ENCODE data around the gene SCAMP5. TPM values are rescaled to one million over a fixed set of nuclear protein-coding genes. Genes with fewer than 3 reads are reported as not detected.

The SCAMP5 gene
- total and polyA plus RNA-seq, 3 experiments from 2014 or later = 0.16 to 1.1 (median 0.74) TPM

GRCh38 chr15:74956648-74957475, 38.5 kb upstream of the SCAMP5 start, which contains the start of gene RPP25:
Gene RPP25 (minus strand): TSS chr15:74956772. CDS start chr15:74956583, 189 bp downstream.
- no peak within 1 kb of the TSS for H3K27ac ChIP-seq (ENCODE audit: low read depth, low read length)
- Mint-ChIP-seq H3K27me3 (peaks cover 22 to 36% of the 10 kb centered on the region in 2 donors), H3K9me3 (no peaks in the 10 kb centered on the region), H3K36me3 (no peaks in the 10 kb centered on the region), H3K4me3 (peak within 1 kb of the TSS; percentile 79 to 89 (median 81)), H3K4me1 (peaks cover 16 to 32% (median 20%) of the 10 kb centered on the region in 3 donors), H3K27ac (no peak within 1 kb of the TSS)
- no peaks in the 10 kb centered on the region for H3K36me3 ChIP-seq (ENCODE audit: insufficient read depth, low read length)
- H3K9me3 ChIP-seq (ENCODE audit: low read length) = no peaks in the 10 kb centered on the region
- H3K4me1 ChIP-seq (ENCODE audit: insufficient read depth, low read length) = peaks cover 30% of the 10 kb centered on the region
- ChIA-PET POLR2A (interaction anchor here (0.6 to 1.1 kb wide), 3 partner anchors 11 to 112 kb away, joined by 3 to 6 read pairs (median 5); partner anchors contain the start of gene COX5A), CTCF (interaction anchor here (0.8 to 2.2 kb wide), 7 partner anchors 11 to 584 kb away, joined by 3 to 6 read pairs (median 4); partner anchors contain the start of gene C15orf39)
- H3K27me3 ChIP-seq (ENCODE audit: insufficient read depth, low read length, poor library complexity, severe bottlenecking) = peaks cover 33% of the 10 kb centered on the region
- DNase-seq = peak; percentile 42 to 71 (median 45)
- peak within 1 kb of the TSS; percentile 63 for H3K4me3 ChIP-seq (ENCODE audit: low read length)

DNA sequence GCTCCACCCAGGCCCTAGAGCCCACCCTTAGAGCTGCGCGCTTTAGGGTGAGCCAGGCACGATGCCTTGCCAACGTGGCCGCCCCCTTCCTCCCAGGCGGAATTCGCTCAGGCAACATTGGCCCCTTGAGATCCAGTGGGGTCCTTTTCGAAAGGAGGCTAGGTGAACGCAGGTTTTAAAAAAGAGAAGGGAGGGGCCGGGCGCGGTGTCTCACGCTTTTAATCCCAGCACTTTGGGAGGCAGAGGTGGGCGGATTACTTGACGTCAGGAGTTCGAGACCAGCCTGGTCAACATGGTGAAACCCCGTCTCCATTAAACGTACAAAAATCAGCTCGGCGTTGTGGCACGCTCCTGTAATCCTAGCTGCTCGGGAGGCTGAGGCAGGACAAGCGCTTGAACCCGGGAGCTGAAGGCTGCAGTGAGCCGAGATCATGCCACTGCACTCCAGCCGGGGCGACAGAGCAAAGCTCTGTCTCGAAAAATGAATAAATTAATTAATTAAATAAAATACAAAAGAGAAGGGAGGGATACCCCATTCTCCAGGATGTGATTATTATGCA, 37.8 kb upstream of the SCAMP5 start:
- POLR2A ChIA-PET = interaction anchor here (0.6 to 1.1 kb wide), 3 partner anchors 11 to 113 kb away, joined by 3 to 6 read pairs (median 6); no protein-coding TSS in a partner anchor
- Histone ChIP-seq H3K36me3 (ENCODE audit: insufficient read depth, low read length) (no peaks in the 10 kb centered on the region), H3K9me3 (ENCODE audit: low read length) (no peaks in the 10 kb centered on the region), H3K27ac (ENCODE audit: low read depth, low read length) (no peak overlapping the region), H3K4me1 (ENCODE audit: insufficient read depth, low read length) (peaks cover 30% of the 10 kb centered on the region), H3K27me3 (ENCODE audit: insufficient read depth, low read length, poor library complexity, severe bottlenecking) (peaks cover 33% of the 10 kb centered on the region), H3K4me3 (ENCODE audit: low read length) (peak overlapping the region; percentile 63)
- H3K36me3 Mint-ChIP-seq = no peaks in the 10 kb centered on the region
- no peak for DNase-seq
- H3K9me3 Mint-ChIP-seq = no peaks in the 10 kb centered on the region
- H3K27ac Mint-ChIP-seq = no peak overlapping the region
- H3K27me3 Mint-ChIP-seq = peaks cover 24 to 36% of the 10 kb centered on the region in 2 donors
- CTCF ChIA-PET = interaction anchor here (0.8 to 1.9 kb wide), 5 partner anchors 10 to 585 kb away, joined by 3 to 5 read pairs (median 3); no protein-coding TSS in a partner anchor
- H3K4me3 Mint-ChIP-seq = peak overlapping the region; percentile 70 to 89 (median 81)
- H3K4me1 Mint-ChIP-seq = peaks cover 16 to 32% (median 20%) of the 10 kb centered on the region in 3 donors

- CTCF ChIA-PET = interaction anchor here (1.5 to 2.9 kb wide), 3 partner anchors 8 to 586 kb away, joined by 4 to 17 read pairs (median 5); no protein-coding TSS in a partner anchor
- H3K27me3 ChIP-seq (ENCODE audit: insufficient read depth, low read length, poor library complexity, severe bottlenecking) = peaks cover 33% of the 10 kb centered on the region
- DNase-seq = no peak
- Mint-ChIP-seq H3K36me3 (no peaks in the 10 kb centered on the region), H3K9me3 (no peaks in the 10 kb centered on the region), H3K4me1 (peaks cover 16 to 32% (median 20%) of the 10 kb centered on the region in 3 donors), H3K4me3 (peak overlapping the region; percentile 40 to 89 (median 61)), H3K27me3 (peaks cover 24 to 36% of the 10 kb centered on the region in 2 donors), H3K27ac (peak overlapping the region in 1 of 8 donors; percentile 18)
- H3K27ac ChIP-seq (ENCODE audit: low read depth, low read length) = no peak overlapping the region
- peaks cover 30% of the 10 kb centered on the region for H3K4me1 ChIP-seq (ENCODE audit: insufficient read depth, low read length)
- no peak overlapping the region for H3K4me3 ChIP-seq (ENCODE audit: low read length)
- H3K9me3 ChIP-seq (ENCODE audit: low read length) = no peaks in the 10 kb centered on the region
- no peaks in the 10 kb centered on the region for H3K36me3 ChIP-seq (ENCODE audit: insufficient read depth, low read length)
- POLR2A ChIA-PET = interaction anchor here (0.6 kb wide), 1 partner anchor 396 kb away, joined by 4 read pairs; no protein-coding TSS in a partner anchor
Observed at GRCh38 chr15:74958320-74958907, 36.9 kb upstream of the SCAMP5 start.

DNA sequence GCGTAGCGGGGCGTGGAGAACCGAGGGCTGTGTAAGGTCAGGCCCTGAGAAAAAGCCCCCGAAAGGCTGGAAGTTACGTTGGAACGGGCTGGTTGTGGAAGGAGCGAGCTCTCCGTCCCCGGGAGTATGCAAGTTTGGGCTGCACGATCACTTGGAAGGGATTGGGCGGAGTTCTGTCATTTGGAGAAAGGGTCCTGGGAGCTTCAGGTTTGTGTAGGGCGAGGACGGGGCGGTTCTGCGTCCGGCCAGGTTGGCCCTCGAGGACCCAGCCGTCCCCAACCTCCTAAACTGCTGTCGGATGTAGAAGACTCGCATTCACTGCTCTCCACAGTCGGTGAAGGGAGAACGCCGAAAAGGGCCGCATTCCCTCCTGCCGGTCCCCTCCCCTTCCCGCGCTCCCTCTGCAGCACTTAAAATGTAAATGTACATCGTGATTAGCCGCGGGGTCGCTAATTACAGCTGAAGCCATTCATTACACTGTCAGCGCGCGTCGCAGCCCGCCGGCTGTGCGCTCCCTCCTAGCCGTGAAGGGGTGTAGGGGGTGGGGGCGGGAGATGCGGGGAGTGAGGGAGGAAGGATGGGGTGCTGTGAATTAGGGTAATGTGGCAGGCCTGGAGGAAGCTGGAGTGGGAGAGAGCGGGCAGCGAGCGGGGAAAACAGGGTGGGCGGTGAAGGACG, 36.3 kb upstream of the SCAMP5 start:
- no peaks in the 10 kb centered on the region for H3K36me3 ChIP-seq (ENCODE audit: insufficient read depth, low read length)
- peaks cover 30% of the 10 kb centered on the region for H3K4me1 ChIP-seq (ENCODE audit: insufficient read depth, low read length)
- H3K27ac ChIP-seq (ENCODE audit: low read depth, low read length) = no peak overlapping the region
- POLR2A ChIA-PET = interaction anchor here (0.6 kb wide), 1 partner anchor 395 kb away, joined by 4 read pairs; no protein-coding TSS in a partner anchor
- DNase-seq = no peak
- H3K4me3 ChIP-seq (ENCODE audit: low read length) = no peak overlapping the region
- no peaks in the 10 kb centered on the region for H3K36me3 Mint-ChIP-seq
- H3K27ac Mint-ChIP-seq = peak overlapping the region in 1 of 8 donors; percentile 65
- H3K4me3 Mint-ChIP-seq = peak overlapping the region in 6 of 7 donors; percentile 44 to 84 (median 56)
- no peaks in the 10 kb centered on the region for H3K9me3 ChIP-seq (ENCODE audit: low read length)
- peaks cover 16 to 32% (median 20%) of the 10 kb centered on the region in 3 donors for H3K4me1 Mint-ChIP-seq
- H3K27me3 ChIP-seq (ENCODE audit: insufficient read depth, low read length, poor library complexity, severe bottlenecking) = peaks cover 33% of the 10 kb centered on the region
- CTCF ChIA-PET = interaction anchor here (2.9 kb wide), 1 partner anchor 9 kb away, joined by 17 read pairs; no protein-coding TSS in a partner anchor
- H3K9me3 Mint-ChIP-seq = no peaks in the 10 kb centered on the region
- peaks cover 24 to 36% of the 10 kb centered on the region in 2 donors for H3K27me3 Mint-ChIP-seq

GRCh38 chr15:74959586-74959939, 35.8 kb upstream of the SCAMP5 start:
- no peak for DNase-seq
- Mint-ChIP-seq H3K9me3 (no peaks in the 10 kb centered on the region), H3K4me1 (peaks cover 16 to 32% (median 20%) of the 10 kb centered on the region in 3 donors), H3K36me3 (no peaks in the 10 kb centered on the region), H3K27ac (no peak overlapping the region), H3K27me3 (peaks cover 24 to 36% of the 10 kb centered on the region in 2 donors), H3K4me3 (no peak overlapping the region)
- Histone ChIP-seq H3K9me3 (ENCODE audit: low read length) (no peaks in the 10 kb centered on the region), H3K4me1 (ENCODE audit: insufficient read depth, low read length) (peaks cover 30% of the 10 kb centered on the region), H3K4me3 (ENCODE audit: low read length) (no peak overlapping the region), H3K27me3 (ENCODE audit: insufficient read depth, low read length, poor library complexity, severe bottlenecking) (peaks cover 33% of the 10 kb centered on the region), H3K27ac (ENCODE audit: low read depth, low read length) (no peak overlapping the region), H3K36me3 (ENCODE audit: insufficient read depth, low read length) (no peaks in the 10 kb centered on the region)
- CTCF ChIA-PET = interaction anchor here (2.9 kb wide), 1 partner anchor 9 kb away, joined by 17 read pairs; no protein-coding TSS in a partner anchor
- POLR2A ChIA-PET = no interaction called here

DNA sequence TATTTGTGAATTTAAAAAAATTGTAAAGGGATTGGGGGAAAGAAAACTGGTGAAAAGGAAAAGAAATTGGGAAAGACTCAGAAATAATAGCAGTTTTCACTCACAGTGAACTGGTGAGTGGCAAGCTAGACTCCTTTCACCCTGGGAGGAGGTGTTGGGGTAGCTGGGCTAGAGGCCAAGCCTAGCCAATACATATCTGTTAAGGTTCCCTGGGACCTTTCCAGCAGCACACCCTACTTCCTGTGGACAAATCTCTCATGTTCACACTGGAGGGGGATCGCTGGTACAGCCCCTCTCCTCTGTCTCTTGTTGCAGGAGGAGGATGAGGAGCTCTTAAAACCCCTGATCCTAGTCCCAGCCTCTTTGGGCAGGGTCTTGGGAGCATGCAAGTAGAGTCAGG, 35.1 kb upstream of the SCAMP5 start:
- Mint-ChIP-seq H3K36me3 (no peaks in the 10 kb centered on the region), H3K27ac (no peak overlapping the region), H3K4me3 (no peak overlapping the region), H3K9me3 (no peaks in the 10 kb centered on the region), H3K27me3 (peaks cover 25 to 36% of the 10 kb centered on the region in 2 donors), H3K4me1 (peaks cover 16 to 32% (median 20%) of the 10 kb centered on the region in 3 donors)
- ChIA-PET CTCF (interaction anchor here (1.5 to 2.9 kb wide), 2 partner anchors 10 to 189 kb away, joined by 4 to 17 read pairs; no protein-coding TSS in a partner anchor), POLR2A (no interaction called here)
- Histone ChIP-seq H3K9me3 (ENCODE audit: low read length) (no peaks in the 10 kb centered on the region), H3K4me3 (ENCODE audit: low read length) (no peak overlapping the region), H3K4me1 (ENCODE audit: insufficient read depth, low read length) (peaks cover 27% of the 10 kb centered on the region), H3K27me3 (ENCODE audit: insufficient read depth, low read length, poor library complexity, severe bottlenecking) (peaks cover 33% of the 10 kb centered on the region), H3K36me3 (ENCODE audit: insufficient read depth, low read length) (no peaks in the 10 kb centered on the region), H3K27ac (ENCODE audit: low read depth, low read length) (no peak overlapping the region)
- no peak for DNase-seq

GRCh38 chr15:74960995-74961588, 34.3 kb upstream of the SCAMP5 start:
- Histone ChIP-seq H3K27me3 (ENCODE audit: insufficient read depth, low read length, poor library complexity, severe bottlenecking) (peaks cover 33% of the 10 kb centered on the region), H3K4me3 (ENCODE audit: low read length) (no peak overlapping the region), H3K36me3 (ENCODE audit: insufficient read depth, low read length) (no peaks in the 10 kb centered on the region), H3K27ac (ENCODE audit: low read depth, low read length) (no peak overlapping the region), H3K4me1 (ENCODE audit: insufficient read depth, low read length) (peaks cover 20% of the 10 kb centered on the region), H3K9me3 (ENCODE audit: low read length) (no peaks in the 10 kb centered on the region)
- peaks cover 16 to 24% (median 20%) of the 10 kb centered on the region in 3 donors for H3K4me1 Mint-ChIP-seq
- CTCF ChIA-PET = interaction anchor here (1.5 to 2.9 kb wide), 2 partner anchors 11 to 190 kb away, joined by 4 to 17 read pairs; no protein-coding TSS in a partner anchor
- no peaks in the 10 kb centered on the region for H3K36me3 Mint-ChIP-seq
- H3K4me3 Mint-ChIP-seq = no peak overlapping the region
- peaks cover 25 to 36% of the 10 kb centered on the region in 2 donors for H3K27me3 Mint-ChIP-seq
- no peaks in the 10 kb centered on the region for H3K9me3 Mint-ChIP-seq
- DNase-seq = no peak
- H3K27ac Mint-ChIP-seq = no peak overlapping the region
- POLR2A ChIA-PET = no interaction called here

All from CD8-positive, alpha-beta memory T cell (primary cell).